Fibroblast of skin of right quadriceps (primary cell): ENCODE results near the gene PTPRG.

Source experiments
- DNase-seq: peaks from one replicate; pipeline ENCODE4 v3.0.0-alpha.2; 2013

The PTPRG gene

DNA sequence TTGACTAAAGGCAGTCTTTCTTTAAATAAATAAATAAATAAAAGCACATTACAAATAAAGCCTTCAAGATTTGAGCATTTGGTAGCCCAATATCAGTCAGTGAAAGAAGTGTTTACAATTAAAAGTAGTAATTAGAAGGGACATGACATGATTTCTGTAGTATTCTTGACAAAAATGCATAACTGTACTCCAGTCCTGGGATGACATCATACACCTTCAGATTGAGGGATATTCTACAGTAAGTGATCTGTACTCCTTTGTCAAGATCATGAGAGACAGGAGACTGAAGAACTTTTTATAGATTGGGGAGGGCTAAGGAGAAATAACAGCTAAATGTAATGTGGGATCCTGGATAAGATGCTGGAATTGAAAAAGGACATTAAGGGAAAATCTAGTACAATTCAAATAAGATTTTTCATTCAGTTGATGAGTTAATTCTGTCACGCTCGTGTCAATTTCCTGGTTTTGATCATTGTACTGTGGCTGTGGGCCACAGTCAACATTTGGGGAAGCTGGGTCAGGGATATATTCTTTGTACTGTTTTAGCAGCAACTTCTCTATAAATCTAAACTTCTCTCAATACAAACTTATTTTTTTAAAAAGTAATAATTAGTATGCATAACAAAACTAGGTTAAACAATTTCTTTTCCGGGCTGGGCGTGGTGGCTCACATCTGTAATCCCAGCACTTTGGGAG lies 314.8 kb downstream of the PTPRG start:
- DNase-seq = no peak

GRCh38 chr3:61876797-61877196 lies 315.4 kb downstream of the PTPRG start:
- DNase-seq = peak; percentile 86

GRCh38 chr3:61877359-61878138 lies 316.2 kb downstream of the PTPRG start:
- DNase-seq = peak; percentile 52

DNA sequence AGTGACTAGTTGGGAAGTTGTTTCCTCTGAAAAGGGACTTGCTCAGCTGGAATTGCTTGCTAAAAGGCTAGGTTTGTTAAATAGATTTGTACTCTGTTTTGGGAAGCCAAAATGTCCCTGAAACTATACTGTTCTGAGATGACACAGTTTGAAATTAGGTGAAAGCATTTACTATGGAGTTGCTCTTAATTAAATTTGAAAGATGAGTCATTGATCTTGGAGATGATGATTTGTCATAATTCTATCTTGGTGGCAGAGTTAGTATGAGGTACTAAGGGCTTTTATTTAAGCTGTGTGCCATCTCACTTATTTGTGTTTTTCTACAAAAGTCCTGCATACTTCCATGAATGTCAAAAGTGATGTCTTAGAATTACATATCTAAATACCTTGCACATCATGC lies 320.9 kb downstream of the PTPRG start:
- DNase-seq = no peak

DNA sequence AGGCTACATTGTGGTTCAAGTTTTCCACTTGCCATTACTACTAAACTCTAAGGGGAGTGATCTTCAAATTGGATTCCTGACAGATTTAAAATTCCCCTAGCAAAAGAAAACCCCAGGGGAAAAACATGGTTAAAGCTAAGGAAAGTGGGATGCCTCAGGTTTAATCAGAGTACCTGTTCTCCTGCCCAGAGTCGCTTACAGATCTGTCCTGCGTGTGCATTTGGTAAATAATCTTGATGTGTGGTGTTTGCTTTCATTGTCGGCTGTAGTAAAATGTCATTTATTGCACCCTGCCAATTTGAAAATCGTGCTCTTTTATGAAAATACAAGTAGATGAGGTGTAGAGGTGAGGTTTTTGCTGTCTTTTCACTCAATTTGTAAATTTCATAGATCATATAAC lies 323.4 kb downstream of the PTPRG start:
- DNase-seq = no peak

- DNase-seq = no peak
Measured at GRCh38 chr3:61885414-61885813, 324.0 kb downstream of the PTPRG start.

DNA sequence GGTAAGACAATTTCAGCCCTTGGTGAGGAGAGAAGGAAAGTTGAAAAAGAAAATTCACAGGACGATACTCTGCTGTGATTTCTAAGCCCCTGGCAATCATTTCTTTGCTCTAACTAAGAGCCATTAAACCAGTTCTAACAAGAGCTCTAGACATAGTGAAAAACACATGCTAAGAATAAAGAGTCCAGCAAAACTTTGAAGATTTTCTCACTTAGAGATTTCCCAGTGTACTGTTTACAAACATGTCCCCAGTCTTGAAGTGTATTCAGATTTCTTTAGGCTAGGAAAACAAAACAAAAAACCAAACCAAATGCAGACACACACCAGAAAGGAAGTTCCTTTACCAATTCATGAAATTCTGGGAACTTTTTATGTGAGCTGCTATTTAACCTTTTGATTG lies 325.8 kb downstream of the PTPRG start:
- DNase-seq = no peak

DNA sequence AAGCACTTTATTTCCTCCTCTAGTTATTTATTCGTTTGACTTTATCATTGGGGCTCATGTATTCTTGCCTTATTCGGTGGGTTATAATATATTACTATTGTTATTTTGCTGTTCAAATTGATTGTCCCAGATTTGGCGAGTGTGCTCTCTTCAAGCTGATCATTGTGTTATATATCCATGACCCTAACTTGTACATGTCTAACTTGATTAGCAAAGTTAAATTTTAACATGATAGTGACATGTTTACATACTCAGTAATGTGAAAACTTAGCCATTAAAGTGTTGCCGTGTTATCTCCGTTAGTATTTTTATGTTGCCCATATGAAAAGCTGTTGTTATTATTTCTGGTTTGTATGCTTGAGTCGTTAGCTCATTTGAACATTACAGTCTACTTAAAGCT lies 327.9 kb downstream of the PTPRG start:
- no peak for DNase-seq

- DNase-seq = no peak
Measured at GRCh38 chr3:61890167-61890566, 328.8 kb downstream of the PTPRG start.

DNA sequence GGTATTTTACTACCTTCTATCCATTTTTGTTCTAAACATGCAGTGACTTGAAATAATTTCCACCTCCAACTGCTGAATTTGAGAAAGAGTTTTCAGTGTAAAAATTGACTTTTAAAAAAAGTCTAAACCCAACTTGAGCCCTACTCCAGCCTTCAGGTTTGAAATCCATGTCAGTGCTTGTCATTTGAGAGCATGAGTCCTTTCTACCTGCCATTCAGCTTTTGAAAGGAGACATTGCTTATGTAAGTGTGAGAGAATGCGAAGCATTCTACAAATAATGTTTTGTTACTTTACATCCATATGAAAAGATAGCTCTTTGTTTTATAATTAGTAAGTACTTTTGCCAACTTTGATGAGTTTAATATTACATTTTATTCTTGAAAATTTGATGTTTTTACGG lies 329.2 kb downstream of the PTPRG start:
- DNase-seq = no peak

- DNase-seq = no peak
Measured at GRCh38 chr3:61892891-61893290, 331.5 kb downstream of the PTPRG start.

DNA sequence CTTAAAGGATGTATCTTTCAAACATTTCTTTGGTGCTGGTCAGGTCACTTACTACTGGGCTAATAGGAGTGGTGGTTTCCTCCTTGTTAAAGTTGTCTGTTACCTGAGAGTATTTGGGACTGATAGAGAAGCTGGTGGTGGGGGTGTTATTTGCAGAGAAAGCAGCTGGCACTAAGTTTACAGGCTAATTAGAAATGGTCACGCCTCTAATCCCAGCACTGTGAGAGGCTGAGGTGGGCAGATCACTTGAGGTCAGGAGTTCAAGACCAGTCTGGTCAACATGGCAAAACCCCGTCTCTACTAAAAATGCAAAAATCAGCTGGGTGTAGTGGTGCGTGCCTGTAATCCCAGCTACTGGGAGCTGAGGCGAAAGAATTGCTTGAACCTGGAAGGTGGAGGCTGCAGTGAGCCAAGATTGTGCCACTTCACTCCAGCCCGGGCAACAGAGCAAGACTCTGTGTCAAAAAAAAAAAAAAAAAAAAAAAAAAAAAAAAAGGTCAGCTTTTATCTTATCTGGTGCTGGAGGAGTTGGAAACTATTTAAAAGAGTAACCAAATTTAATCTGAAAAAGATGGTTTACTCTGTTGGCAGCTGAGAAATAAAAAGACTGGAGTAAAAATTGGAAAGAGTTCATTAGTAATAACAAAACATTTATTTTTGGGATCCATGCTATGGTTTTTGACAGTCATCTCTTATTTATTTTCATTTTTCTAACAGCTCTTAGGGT lies 332.6 kb downstream of the PTPRG start:
- DNase-seq = no peak

DNA sequence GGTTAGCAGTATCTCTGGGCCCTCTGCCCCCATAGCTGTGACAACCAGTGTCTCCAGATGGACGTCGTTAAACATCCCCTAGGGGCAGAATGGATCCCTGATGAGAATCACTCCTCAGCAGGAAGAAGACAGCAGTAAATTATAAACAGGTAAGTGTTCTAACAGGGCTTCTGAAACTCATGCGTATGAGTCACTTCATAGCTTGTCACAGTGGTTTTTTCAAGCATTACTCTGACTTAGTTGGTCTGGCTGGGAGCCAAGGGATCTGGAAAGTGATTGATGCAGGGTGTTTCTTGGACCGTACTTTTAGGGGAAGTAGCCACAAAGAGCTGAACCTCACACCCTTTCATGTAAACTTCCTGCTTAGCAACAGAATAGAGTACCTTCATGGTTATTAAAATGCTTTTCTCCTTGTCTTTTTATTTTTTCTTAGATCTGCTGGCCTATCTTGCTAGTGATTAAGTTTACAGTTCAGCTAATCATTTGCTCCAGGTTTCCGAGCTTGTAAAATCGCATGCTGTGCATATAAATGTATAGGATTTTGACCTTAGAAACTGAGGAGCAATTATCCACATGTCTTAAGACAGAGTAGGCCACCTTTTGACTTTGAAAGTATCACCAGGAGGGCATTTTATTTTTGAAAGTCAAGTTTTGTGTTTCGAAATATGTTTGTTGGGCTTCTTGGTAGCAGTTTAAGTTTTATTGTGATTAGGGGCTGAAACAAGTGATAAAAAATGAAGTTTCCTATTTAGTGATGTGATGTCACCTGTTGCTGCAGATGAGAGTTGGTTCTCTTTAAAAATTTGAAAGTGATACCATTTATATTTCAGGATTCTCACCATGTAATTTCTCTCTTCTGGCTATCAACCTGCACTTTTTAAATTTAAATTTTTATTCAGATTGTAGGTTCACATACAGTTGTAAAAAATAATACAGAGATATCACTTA lies 333.9 kb downstream of the PTPRG start:
- peak; percentile 93 for DNase-seq

GRCh38 chr3:61896251-61896650 lies 334.9 kb downstream of the PTPRG start:
- DNase-seq = no peak

GRCh38 chr3:61897848-61898247 lies 336.5 kb downstream of the PTPRG start:
- DNase-seq = no peak

DNA sequence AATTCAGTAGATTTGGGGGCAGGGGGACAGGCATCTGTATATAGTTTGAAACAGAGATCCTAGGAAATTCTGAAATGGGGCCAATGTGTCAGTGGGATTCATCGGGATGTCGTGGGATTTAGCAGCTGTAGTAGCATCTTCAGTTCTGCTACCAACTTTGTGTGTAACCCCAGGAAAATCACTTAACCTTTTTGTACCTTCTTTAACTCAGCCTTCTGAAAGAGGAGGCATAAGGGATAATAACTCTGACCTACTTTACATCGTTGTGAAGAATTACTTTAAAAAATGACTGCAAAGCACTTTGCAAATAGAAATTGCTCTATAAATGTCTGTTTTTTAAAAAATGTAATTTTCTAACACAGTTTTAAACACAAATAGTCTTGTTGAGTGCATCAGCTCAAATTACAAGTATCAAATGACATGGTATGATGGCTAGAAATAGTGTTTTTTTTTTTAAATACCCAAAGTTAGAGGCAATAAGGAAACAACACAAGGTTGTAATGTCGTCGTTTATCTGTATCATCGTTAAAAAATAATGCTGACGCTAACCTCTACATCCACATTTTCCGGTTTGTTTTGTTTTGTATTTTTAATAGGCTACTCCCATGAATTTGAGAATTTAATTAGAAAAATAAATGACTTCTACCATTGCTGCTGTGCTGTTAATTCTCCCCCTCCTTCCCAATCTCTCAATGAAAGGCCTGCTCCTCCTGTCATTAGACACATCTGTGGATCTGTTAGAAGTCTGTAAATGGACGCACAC lies 338.5 kb downstream of the PTPRG start:
- DNase-seq = no peak

DNA sequence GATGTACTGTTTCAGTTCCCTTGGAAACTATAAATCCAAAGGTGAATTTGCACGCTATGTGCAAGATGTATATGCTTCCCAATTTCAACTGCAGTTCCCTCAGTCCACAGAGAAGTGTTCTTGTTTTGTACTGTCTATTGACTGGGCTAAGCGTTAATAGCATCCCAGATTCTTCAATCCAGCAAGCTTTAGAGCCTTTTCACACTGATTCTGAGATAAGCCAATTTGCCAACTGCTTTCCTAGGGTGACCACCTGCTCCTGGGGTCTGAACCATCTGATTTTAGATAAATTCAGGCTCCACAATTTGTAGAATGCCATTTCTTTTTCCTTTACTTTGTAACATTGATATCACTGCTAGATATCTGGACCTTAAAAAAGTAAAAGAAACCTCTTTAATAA lies 340.1 kb downstream of the PTPRG start:
- no peak for DNase-seq

DNA sequence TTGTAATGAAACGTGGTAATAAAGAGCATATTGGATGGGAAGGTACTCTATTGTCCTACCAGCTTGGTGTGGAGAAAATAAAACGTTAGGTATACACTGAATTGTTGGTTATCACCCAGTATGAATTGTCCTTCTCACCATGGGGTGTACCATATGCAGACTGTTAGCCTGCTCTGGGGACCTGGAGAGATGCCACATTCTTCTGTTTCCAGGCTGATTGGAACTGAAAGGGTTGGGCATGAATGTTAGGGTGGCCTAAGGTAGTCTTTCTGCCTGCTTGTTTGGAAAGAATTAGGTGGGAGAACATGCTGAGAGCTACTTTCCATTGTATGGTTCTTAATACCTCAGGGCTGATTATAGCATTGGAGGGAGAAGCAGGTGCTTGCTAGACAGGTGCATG lies 340.6 kb downstream of the PTPRG start:
- no peak for DNase-seq

DNA sequence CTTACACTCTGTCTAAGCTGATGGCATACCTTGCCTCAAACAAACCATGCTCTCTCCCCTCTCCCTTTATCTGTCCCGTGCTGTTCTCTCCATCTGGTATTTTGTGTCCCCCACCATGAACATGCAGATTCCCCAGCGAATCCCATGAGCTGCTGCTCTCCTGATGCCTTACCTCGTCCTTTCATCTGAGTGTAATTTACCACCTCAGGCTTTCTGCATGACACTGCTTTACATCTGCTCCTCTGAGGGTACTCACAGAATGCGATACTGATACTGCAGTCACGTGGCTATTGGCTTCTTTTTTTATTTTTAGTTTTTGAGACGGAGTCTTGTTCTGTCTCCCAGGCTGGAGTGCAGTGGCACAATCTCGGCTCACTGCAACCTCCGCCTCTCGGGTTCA lies 341.7 kb downstream of the PTPRG start:
- no peak for DNase-seq

DNA sequence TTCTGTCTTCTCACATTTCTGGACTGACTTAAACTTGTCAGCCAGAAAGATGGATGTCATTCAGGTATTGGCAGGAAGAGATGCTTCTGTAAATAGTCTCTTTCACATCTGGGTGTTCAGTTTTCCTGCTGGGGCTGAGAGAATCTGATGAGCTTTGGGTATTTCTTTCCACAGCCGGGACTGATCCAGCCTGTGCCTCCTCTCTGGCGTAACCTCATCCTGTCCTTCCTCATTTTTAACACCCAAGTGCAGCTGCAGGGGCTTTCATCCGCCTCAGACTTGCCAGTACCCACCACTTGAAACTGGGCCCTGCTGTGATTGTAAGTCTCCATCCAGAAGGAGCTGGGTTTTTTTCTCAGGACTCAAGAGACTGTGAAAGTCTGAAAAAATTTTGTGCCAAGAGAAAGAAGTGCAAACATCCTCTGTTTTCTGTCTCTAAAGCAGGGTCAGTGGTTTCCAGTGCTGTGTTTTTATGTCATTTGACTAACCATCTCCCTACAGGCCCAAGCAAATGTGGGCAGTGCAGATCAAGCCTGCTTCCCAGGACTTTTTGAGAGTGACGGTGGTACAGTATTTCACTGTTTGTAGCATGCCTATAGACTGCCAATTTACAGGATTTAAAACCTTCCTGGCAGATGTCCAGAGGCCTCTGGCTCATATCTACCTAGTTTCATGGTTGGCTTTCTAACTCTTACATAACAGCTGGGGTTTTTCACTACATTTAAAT lies 342.7 kb downstream of the PTPRG start:
- peak; percentile 56 for DNase-seq

DNA sequence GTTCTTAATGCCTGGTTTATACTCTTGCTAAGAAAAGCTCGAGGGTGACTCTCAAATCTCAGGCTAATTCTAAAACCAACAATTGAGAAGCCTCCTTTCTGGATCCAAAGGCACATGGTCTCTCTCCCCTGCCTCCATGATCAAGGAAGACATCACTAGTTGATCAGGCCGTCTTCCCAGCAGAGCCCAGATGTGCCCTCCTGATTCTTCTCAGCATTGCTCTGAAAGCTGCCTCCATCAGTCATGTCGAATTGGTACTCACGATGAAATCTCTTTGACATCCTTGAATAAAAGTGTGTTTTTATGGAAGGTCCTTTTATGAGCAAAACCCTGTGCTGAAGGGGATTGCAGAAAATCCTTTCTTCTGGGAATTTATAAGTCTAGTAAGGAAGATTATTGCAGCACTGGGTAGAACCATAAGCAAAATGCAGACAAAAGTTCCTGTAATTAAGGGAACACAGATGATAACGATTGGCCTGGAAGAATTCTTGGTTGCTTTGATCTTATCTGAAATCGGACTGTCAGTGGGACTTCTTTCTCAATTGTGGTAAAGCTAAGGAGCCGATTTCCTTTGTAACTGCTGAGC lies 345.9 kb downstream of the PTPRG start:
- no peak for DNase-seq
